Ishikawa (cell line): ENCODE measurements around the gene CDKN1A.

Experiments used
- CEBPB ChIP-seq: IDR thresholded peaks from 2 replicates; pipeline ENCODE4 v1.6.1; 2012
- CREB1 ChIP-seq: IDR thresholded peaks from 2 replicates; pipeline ENCODE4 v1.6.1; 2012; ENCODE audit warnings: low read depth
- EGR1 ChIP-seq: IDR thresholded peaks from 2 replicates; pipeline ENCODE4 v1.6.1; 2012
- EP300 ChIP-seq: IDR thresholded peaks from 2 replicates; pipeline ENCODE4 v1.6.1; 2012; ENCODE audit warnings: borderline replicate concordance
- FOXM1 ChIP-seq: IDR thresholded peaks from 2 replicates; pipeline ENCODE4 v1.6.1; 2012; ENCODE audit warnings: low read depth, borderline replicate concordance
- NFIC ChIP-seq: IDR thresholded peaks from 2 replicates; pipeline ENCODE4 v1.6.1; 2012
- RAD21 ChIP-seq: IDR thresholded peaks from 2 replicates; pipeline ENCODE4 v1.6.1; 2012; ENCODE audit warnings: low read depth
- TAF1 ChIP-seq: IDR thresholded peaks from 2 replicates; pipeline ENCODE4 v1.6.1; 2012; ENCODE audit warnings: low read depth, mild to moderate bottlenecking
- TCF12 ChIP-seq: IDR thresholded peaks from 2 replicates; pipeline ENCODE4 v1.6.1; 2012; ENCODE audit warnings: low read depth
- TEAD4 ChIP-seq: IDR thresholded peaks from 2 replicates; pipeline ENCODE4 v1.6.1; 2012
- YY1 ChIP-seq: IDR thresholded peaks from 2 replicates; pipeline ENCODE4 v1.6.1; 2012; ENCODE audit warnings: low read depth
- ZBTB7A ChIP-seq: IDR thresholded peaks from 2 replicates; pipeline ENCODE4 v1.6.1; 2012; ENCODE audit warnings: low read depth
- TF ChIP-seq, protein P1 (sequence below): IDR thresholded peaks from 2 replicates; pipeline ENCODE4 v1.6.1; 2012
- TF ChIP-seq, protein P2 (sequence below): IDR thresholded peaks from 2 replicates; pipeline ENCODE4 v1.6.1; 2012
- TF ChIP-seq, protein P3 (sequence below): IDR thresholded peaks from 2 replicates; pipeline ENCODE4 v1.6.1; 2012; ENCODE audit warnings: low read depth, mild to moderate bottlenecking

CDKN1A gene

DNA sequence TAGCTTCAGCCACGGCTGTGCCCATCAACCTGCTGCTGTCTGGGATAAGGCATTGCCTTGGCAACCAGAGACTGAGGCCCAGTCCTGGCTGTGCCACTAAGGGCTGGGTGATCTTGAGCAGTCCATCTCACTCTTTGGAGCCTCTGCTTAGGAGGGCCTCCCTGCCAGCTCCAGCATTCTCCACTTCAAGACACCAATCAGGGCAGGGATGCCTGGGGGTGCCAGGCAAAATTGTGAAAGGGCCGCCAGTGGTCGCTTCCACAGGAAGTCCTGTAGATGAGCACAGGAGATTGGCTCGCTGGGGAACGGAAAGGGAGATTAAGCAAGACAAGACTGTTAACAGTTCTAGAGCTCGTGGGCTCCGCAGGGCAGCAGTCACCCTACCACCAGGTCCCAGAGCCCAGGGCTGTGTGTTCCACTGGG, 19.0 kb downstream of the CDKN1A start, which contains the start of gene RAB44:
TSS of gene RAB44 (plus strand) at position 346 of the 423 bp plus-strand sequence. CDS start 6,410 bp downstream, outside the sequence.
- TF ChIP-seq ZBTB7A: no peak
- TF ChIP-seq, protein P1, sequence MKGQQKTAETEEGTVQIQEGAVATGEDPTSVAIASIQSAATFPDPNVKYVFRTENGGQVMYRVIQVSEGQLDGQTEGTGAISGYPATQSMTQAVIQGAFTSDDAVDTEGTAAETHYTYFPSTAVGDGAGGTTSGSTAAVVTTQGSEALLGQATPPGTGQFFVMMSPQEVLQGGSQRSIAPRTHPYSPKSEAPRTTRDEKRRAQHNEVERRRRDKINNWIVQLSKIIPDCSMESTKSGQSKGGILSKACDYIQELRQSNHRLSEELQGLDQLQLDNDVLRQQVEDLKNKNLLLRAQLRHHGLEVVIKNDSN: no peak
- no peak for TF ChIP-seq TCF12
- no peak for TF ChIP-seq EP300
- TF ChIP-seq, protein P2, sequence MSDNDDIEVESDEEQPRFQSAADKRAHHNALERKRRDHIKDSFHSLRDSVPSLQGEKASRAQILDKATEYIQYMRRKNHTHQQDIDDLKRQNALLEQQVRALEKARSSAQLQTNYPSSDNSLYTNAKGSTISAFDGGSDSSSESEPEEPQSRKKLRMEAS: no peak
- no peak for TF ChIP-seq EGR1
- TF ChIP-seq, protein P3, sequence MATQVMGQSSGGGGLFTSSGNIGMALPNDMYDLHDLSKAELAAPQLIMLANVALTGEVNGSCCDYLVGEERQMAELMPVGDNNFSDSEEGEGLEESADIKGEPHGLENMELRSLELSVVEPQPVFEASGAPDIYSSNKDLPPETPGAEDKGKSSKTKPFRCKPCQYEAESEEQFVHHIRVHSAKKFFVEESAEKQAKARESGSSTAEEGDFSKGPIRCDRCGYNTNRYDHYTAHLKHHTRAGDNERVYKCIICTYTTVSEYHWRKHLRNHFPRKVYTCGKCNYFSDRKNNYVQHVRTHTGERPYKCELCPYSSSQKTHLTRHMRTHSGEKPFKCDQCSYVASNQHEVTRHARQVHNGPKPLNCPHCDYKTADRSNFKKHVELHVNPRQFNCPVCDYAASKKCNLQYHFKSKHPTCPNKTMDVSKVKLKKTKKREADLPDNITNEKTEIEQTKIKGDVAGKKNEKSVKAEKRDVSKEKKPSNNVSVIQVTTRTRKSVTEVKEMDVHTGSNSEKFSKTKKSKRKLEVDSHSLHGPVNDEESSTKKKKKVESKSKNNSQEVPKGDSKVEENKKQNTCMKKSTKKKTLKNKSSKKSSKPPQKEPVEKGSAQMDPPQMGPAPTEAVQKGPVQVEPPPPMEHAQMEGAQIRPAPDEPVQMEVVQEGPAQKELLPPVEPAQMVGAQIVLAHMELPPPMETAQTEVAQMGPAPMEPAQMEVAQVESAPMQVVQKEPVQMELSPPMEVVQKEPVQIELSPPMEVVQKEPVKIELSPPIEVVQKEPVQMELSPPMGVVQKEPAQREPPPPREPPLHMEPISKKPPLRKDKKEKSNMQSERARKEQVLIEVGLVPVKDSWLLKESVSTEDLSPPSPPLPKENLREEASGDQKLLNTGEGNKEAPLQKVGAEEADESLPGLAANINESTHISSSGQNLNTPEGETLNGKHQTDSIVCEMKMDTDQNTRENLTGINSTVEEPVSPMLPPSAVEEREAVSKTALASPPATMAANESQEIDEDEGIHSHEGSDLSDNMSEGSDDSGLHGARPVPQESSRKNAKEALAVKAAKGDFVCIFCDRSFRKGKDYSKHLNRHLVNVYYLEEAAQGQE: no peak
- no peak for TF ChIP-seq TEAD4
- no peak for TF ChIP-seq TAF1
- no peak for TF ChIP-seq RAD21
- no peak for TF ChIP-seq CEBPB
- no peak for TF ChIP-seq YY1
- no peak for TF ChIP-seq NFIC

DNA sequence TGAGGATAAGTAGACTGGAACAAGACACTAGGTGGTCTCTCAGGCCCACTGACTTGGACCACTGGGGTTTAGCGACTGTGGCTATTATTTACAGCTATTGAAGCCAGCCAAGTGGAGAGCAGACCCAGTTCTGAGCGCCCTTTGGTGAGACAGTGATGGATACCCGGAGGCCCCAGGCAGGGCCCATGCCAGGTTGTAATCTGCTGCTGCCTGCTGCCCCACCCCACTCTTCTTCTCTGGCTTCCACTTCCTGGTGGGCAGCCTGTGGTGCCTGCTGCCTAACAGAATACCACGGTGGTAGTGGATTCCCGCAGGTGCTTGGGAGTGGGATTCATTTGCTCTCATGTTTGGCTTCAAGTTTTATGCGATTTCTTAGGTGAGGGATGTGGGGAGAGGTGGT, 19.7 kb downstream of the CDKN1A start:
- no peak for TF ChIP-seq NFIC

DNA sequence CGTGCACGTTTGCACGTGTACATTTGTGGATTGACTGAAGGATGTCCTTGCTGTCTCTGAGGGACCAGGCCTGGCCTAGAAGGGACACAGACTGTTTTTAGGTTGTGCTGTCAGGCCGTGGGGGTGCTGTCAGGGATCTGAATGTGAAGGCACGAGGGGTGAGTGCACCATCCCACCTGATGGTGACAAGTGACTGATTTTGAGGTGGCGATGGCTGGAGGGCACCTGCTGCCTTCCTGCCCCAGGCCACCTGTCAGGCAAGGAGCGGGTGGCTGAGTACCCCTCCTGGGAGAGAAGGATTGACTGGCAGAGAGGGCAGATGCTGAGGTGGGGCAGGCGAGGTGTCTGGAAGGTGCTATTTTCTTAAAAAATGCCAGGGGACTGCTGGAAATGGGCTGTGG, 20.4 kb downstream of the CDKN1A start:
- TF ChIP-seq, protein P2: no peak

DNA sequence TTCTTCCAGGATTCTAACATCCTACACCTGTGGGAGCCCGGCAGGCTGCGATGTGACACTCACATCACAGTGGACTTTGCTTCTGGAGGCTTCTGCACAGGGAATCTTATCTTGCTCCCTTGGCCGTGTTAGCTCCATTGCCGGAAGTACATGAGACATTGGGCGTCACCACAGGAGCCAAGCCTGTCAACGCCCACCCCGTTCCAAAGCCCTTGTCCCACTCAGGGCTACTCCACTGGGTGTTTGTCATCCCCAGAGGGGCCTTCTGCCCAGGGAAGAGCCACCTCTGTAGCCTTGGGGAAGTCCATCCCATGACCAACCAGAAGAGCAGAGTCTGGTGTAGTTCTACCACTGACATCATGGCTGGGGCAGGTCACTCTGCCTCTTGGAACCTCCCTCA, 20.8 kb downstream of the CDKN1A start:
- TF ChIP-seq EP300 (no peak), CEBPB (no peak), ZBTB7A (no peak), NFIC (no peak), YY1 (no peak), EGR1 (no peak), TAF1 (no peak), CREB1 (no peak), TEAD4 (no peak), RAD21 (no peak)
- TF ChIP-seq, protein P2: no peak
- TF ChIP-seq, protein P3: no peak

DNA sequence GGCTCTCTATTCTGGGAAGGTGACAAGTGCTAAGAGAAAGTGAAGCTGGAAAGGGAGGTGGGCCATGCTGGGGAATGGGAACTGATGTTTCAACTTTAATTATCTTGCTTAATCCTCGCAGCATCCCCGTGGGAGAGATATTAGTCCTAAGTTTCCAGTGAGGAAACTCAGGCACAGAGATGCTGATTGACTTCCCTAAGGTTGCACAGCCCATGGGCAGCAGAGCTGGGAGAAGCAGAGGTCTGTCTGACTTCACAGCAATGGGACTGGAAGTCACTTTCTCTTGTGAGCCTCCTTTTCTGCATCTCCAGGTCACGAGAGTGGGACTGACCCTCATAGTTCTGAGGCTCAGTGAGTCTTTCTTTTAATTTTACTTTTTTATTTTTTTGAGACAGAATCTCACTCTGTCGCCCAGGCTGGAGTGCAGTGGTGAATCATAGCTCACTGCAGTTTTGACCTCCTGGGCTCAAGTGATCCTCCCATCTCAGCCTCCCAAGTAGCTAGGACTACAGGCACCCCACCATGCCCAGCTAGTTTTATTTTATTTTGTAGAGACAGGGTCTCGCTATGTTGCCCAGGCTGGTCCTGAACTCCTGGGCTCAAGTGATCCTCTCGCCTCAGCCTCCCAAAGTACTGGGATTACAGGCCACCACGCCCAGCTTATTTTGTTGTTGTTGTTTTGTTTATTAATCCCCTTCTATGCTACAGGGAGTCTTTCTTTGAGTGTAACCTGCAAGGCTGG, 21.7 kb downstream of the CDKN1A start:
- TF ChIP-seq FOXM1 (no peak), TEAD4 (no peak), NFIC (no peak), EP300 (no peak), TCF12 (no peak), ZBTB7A (no peak), YY1 (no peak), CEBPB (no peak), TAF1 (no peak), CREB1 (no peak), RAD21 (no peak), EGR1 (no peak)
- TF ChIP-seq, protein P2: no peak
- TF ChIP-seq, protein P3: no peak
- TF ChIP-seq, protein P1: no peak
